ENCODE data around the gene ONECUT3.

Gene ONECUT3

GRCh38 chr19:1717200-1717969 is 35.9 kb upstream of the ONECUT3 start:
- TF ChIP-seq CTCF (IDR thresholded peaks at IDR 0.05; ENCODE audit: extremely low read depth, insufficient read depth, missing control alignments), result no peak
- in situ Hi-C loops (cut with MboI; ENCODE audit: low pct_unique_long_range_greater_than_20kb, low sequenced_read_pairs, unreplicated experiment), result no loop called here
- DNase-seq (ENCODE audit: low spot score), result no peak

DNA sequence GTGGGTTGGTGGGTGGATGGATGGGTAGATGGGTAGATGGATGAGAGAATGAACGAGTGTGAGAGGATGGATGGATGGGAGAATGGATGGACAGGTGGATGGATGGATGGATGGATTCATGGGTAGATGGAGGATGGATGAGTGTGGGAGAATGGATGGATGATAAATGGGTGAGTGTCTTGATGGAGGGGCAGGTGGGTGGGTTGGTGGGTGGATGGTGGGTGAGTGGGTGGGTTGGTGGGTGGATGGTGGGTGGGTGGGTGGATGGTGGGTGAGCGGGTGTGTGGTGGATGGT is 35.4 kb upstream of the ONECUT3 start:
- no peak for DNase-seq (ENCODE audit: low spot score)
- no peak for TF ChIP-seq CTCF (IDR thresholded peaks at IDR 0.05; ENCODE audit: extremely low read depth, insufficient read depth, missing control alignments)
- in situ Hi-C loops (cut with MboI; ENCODE audit: low pct_unique_long_range_greater_than_20kb, low sequenced_read_pairs, unreplicated experiment), result no loop called here

DNA sequence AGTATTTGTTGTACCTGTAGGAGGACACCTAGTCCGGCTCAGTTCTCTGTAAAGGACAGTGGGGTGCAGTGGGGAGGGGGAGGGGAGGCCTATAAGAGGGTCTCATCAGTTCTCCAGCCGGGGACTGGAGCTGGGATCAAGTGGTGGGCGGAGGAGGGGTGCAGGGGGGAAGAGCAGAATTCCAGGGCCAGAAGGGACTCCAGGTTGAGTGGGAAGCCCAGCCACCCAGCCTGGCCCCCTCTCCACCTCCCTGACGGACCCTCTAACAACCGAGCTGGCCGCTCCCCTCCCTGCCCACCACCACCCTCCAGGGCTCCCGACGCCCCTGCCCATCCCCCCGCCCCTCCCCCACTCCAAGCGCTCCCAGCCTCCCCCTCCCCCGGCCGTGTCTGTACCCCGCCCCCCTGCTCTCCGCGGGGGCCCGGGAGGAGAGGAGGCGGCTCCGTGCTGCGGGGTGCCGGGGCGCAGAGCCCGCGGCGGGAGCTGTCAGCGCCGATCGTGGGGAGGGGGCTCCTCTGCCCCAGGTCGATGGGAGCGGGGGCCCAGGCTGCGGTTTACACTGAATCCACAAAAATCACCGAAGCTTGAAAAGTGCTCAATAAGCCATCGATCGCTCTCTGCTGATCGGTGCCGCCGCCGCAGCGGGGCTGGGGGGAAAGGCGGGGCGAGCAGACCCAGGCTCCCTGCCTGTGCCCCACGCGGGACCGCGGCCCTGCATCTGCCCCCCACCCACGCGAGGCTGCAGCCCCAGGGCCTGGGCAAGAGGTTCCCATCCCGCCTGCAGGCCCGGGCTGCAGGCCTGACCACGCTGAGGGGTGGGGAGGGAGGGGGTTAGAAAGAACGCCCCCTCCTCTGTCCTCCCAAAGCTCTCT is 34.6 kb upstream of the ONECUT3 start:
- TF ChIP-seq CTCF (IDR thresholded peaks at IDR 0.05; ENCODE audit: extremely low read depth, insufficient read depth, missing control alignments), result no peak
- in situ Hi-C loops (cut with MboI; ENCODE audit: low pct_unique_long_range_greater_than_20kb, low sequenced_read_pairs, unreplicated experiment), result no loop called here
- no peak for DNase-seq (ENCODE audit: low spot score)

- DNase-seq (ENCODE audit: low spot score), result no peak
- TF ChIP-seq CTCF (IDR thresholded peaks at IDR 0.05; ENCODE audit: extremely low read depth, insufficient read depth, missing control alignments), result no peak
- in situ Hi-C loops (cut with MboI; ENCODE audit: low pct_unique_long_range_greater_than_20kb, low sequenced_read_pairs, unreplicated experiment), result no loop called here
These were observed 33.8 kb upstream of the ONECUT3 start for GRCh38 chr19:1719519-1719918.

- DNase-seq (ENCODE audit: low spot score), result no peak
- in situ Hi-C loops (cut with MboI; ENCODE audit: low pct_unique_long_range_greater_than_20kb, low sequenced_read_pairs, unreplicated experiment), result no loop called here
- no peak for TF ChIP-seq CTCF (IDR thresholded peaks at IDR 0.05; ENCODE audit: extremely low read depth, insufficient read depth, missing control alignments)
These were observed 33.1 kb upstream of the ONECUT3 start for GRCh38 chr19:1720237-1720636.

DNA sequence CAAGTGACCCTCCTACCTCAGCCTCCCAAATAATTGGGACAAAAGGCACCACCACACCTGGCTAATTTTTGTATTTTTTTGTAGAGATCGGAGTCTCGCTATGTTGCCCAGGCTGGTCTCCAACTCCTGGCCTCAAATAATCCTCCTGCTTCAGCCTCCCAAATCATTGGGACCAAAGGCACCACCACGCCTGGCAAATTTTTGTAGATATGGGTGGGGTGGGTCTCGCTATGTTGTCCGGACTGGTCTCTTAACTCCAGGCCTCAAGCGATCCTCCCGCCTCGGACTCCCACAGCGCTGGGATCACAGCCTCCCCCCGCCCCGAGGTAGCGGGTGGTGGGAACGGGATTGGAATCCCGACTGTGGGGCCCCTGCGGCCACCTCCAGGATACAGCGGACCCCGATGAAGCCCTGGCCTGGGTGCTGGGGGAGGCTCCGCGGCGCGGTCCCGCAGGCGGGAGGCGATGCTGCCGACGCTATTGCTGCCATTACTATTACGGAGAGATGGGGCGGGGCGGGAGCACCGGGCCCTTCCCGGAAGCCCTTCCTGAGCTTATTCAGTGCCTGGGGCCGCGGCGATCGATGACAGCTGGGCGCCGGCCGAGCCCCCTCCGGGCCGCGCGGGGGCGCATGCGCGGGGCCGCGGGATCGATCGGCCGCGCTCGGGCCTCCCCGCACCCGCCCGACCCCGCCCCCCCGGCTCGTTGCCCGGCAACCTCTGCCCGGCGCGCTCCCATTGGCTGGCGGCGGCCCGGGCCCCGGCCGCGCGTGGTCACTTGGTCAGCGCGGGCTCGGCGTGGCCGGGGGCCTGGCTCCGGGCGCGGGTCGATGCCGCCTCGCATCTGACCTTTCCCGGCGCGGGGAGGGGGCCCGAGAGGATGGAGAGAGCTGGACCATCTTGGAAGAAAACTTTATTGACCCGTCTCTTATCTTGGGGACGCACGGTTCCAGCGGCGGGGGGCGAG is 27.9 kb upstream of the ONECUT3 start:
- DNase-seq (ENCODE audit: low spot score), result peak; percentile 96
- no peak for TF ChIP-seq CTCF (IDR thresholded peaks at IDR 0.05; ENCODE audit: extremely low read depth, insufficient read depth, missing control alignments)
- in situ Hi-C loops (cut with MboI; ENCODE audit: low pct_unique_long_range_greater_than_20kb, low sequenced_read_pairs, unreplicated experiment), result no loop called here
